Measurements from ENCODE around the gene RANBP1. TPM values are rescaled to one million over a fixed set of nuclear protein-coding genes. Genes with fewer than 3 reads are reported as not detected.

The RANBP1 gene
- polyA plus RNA-seq, 2 of the 4 experiments (the other 2 are of a cell fraction): 239 to 338 TPM

- FAIRE-seq: no peak
- Histone ChIP-seq H3K4me2 (no peak overlapping the region), H3K9me3 (no peaks in the 10 kb centered on the region), H3K27ac (no peak overlapping the region), H3K4me1 (no peaks in the 10 kb centered on the region), H3K4me3 (no peak overlapping the region)
- no peak; a peak in 1 of 6 replicates for ATAC-seq
- CTCF ChIA-PET: no interaction called here
- POLR2A ChIA-PET: no interaction called here
- 34% methylated on average over 7 of the region's 10 CpGs for WGBS (ENCODE audit: missing lambda C conversion rate)
- DNase-seq (ENCODE audit: low read depth in 1 of 2, low spot score in 1 of 2): no peak
- TF ChIP-seq, protein P1, sequence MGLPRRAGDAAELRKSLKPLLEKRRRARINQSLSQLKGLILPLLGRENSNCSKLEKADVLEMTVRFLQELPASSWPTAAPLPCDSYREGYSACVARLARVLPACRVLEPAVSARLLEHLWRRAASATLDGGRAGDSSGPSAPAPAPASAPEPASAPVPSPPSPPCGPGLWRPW (IDR thresholded peaks at IDR 0.05): no peak
- TF ChIP-seq RNF2 (IDR thresholded peaks at IDR 0.05; ENCODE audit: borderline replicate concordance, low read depth) (no peak), ATOH8 (CRISPR knock-in tag; IDR thresholded peaks at IDR 0.05; ENCODE audit: low read depth) (no peak), ELK1 (IDR thresholded peaks at IDR 0.05; ENCODE audit: low read depth, low read length) (no peak), CBX8 (IDR thresholded peaks at IDR 0.05) (no peak), NR3C1 (IDR thresholded peaks at IDR 0.05) (no peak), EHMT2 (IDR thresholded peaks at IDR 0.05; ENCODE audit: low read depth) (no peak), TFCP2L1 (CRISPR knock-in tag; IDR thresholded peaks at IDR 0.05) (no peak)
These were observed 53.4 kb downstream of the RANBP1 start for GRCh38 chr22:20169253-20169822.

DNA sequence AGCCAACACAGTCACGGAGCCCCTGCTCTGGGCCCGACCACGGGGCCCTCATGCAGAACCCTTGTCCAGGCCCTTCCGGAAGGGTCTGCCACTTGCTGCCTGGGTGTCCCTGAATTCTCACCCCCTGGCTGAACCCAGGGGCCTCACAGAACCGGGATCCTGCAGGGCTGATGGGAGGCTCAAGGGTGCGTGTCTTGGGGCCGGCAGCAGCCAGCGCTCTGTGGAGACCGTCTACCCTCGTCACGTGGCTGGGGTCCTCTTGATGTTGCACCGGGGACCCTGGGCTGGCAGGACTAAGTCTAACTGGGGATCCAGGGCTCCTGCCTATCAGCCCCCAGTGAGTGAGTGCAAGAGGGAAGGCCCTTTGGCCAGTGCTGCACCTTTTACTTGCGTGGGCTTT is 54.3 kb downstream of the RANBP1 start:
- TF ChIP-seq MAZ (IDR thresholded peaks at IDR 0.05; ENCODE audit: borderline replicate concordance, low read depth, low read length) (no peak), TFCP2L1 (CRISPR knock-in tag; IDR thresholded peaks at IDR 0.05) (no peak), MYC (IDR thresholded peaks at IDR 0.05; ENCODE audit: borderline replicate concordance, low read length) (no peak), NPAS2 (CRISPR knock-in tag; IDR thresholded peaks at IDR 0.05; ENCODE audit: borderline replicate concordance) (no peak), ZSCAN20 (CRISPR knock-in tag; IDR thresholded peaks at IDR 0.05) (no peak), HEYL (CRISPR knock-in tag; IDR thresholded peaks at IDR 0.05) (no peak), RFX5 (IDR thresholded peaks at IDR 0.05) (no peak), SMC3 (IDR thresholded peaks at IDR 0.05) (no peak), RARB (CRISPR knock-in tag; IDR thresholded peaks at IDR 0.05) (no peak), GATA3 (IDR thresholded peaks at IDR 0.05; ENCODE audit: borderline replicate concordance) (no peak), ZC3H11A (IDR thresholded peaks at IDR 0.05) (no peak), ZNF302 (CRISPR knock-in tag; IDR thresholded peaks at IDR 0.05) (no peak), CEBPB (IDR thresholded peaks at IDR 0.05) (no peak), RAD21 (conservative IDR thresholded peaks at IDR 0.05 in 1 of 2, IDR thresholded peaks at IDR 0.05 in 1 of 2) (no peak), SREBF2 (IDR thresholded peaks at IDR 0.05) (no peak)
- TF ChIP-seq, protein P2, sequence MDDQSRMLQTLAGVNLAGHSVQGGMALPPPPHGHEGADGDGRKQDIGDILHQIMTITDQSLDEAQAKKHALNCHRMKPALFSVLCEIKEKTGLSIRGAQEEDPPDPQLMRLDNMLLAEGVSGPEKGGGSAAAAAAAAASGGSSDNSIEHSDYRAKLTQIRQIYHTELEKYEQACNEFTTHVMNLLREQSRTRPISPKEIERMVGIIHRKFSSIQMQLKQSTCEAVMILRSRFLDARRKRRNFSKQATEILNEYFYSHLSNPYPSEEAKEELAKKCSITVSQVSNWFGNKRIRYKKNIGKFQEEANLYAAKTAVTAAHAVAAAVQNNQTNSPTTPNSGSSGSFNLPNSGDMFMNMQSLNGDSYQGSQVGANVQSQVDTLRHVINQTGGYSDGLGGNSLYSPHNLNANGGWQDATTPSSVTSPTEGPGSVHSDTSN (IDR thresholded peaks at IDR 0.05): no peak
- TF ChIP-seq, protein P1 (IDR thresholded peaks at IDR 0.05): no peak
- FAIRE-seq: no peak
- POLR2A ChIA-PET: no interaction called here
- Histone ChIP-seq H3K4me3 (no peak overlapping the region), H3K4me2 (no peak overlapping the region), H3K4me1 (no peaks in the 10 kb centered on the region), H3K9me3 (no peaks in the 10 kb centered on the region), H3K27ac (no peak overlapping the region)
- no peak for DNase-seq (ENCODE audit: low read depth in 1 of 2, low spot score in 1 of 2)
- CTCF ChIA-PET: no interaction called here
- ATAC-seq: no peak
- WGBS (ENCODE audit: missing lambda C conversion rate): 65% methylated on average over 4 of the region's 13 CpGs
